ENCODE data around the gene CDK5RAP3.

DNA sequence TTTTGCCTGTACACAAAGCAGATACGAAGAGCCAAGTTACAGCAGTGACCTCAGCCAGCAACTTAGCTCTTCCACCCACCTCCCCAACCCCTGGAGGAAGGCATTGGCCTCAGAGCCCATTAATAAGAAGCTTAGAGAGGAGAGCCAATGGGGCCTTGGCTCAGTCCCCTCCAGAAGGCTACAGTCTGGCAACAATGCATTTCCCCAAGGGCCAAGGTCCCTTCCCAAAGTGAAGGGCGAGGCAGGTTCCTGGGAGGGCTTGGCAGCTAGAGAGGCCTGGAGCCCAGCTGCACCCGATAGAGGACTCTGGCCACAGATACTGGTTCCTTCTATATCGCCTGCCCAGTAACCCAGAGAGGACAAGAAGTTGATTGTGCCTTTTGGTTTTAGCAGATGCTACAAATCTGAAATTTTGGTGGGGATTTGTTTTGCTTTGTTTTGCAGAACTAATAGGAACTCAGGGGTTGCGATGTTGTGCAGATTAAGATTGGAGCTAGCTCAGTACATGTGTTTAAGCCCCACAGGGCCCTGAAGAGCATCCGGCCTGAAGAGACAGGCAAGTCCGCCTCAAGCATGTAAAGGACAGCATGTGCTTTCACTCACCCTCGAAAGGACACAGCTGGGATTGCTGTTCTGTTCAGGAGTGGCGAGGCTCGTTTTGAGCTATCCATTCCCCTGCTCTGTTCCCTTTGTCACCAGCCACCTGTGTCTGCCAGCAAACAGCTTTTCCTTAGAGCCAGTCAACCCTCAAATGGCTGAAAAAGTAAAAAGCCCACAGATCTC lies 41.5 kb upstream of the CDK5RAP3 start:
- TF ChIP-seq TCF7L2 (IDR thresholded peaks at IDR 0.05; ENCODE audit: low read depth, low read length) (no peak), HNRNPK (IDR thresholded peaks at IDR 0.05; ENCODE audit: low read depth, low read length, poor library complexity, severe bottlenecking) (no peak), MTF2 (CRISPR knock-in tag; IDR thresholded peaks at IDR 0.05; ENCODE audit: borderline replicate concordance) (no peak), ZNF788 (CRISPR knock-in tag; IDR thresholded peaks at IDR 0.05; ENCODE audit: borderline replicate concordance) (no peak), TBP (CRISPR knock-in tag; IDR thresholded peaks at IDR 0.05) (no peak), FOXJ3 (CRISPR knock-in tag; IDR thresholded peaks at IDR 0.05; ENCODE audit: borderline replicate concordance) (no peak)
- TF ChIP-seq, protein P1, sequence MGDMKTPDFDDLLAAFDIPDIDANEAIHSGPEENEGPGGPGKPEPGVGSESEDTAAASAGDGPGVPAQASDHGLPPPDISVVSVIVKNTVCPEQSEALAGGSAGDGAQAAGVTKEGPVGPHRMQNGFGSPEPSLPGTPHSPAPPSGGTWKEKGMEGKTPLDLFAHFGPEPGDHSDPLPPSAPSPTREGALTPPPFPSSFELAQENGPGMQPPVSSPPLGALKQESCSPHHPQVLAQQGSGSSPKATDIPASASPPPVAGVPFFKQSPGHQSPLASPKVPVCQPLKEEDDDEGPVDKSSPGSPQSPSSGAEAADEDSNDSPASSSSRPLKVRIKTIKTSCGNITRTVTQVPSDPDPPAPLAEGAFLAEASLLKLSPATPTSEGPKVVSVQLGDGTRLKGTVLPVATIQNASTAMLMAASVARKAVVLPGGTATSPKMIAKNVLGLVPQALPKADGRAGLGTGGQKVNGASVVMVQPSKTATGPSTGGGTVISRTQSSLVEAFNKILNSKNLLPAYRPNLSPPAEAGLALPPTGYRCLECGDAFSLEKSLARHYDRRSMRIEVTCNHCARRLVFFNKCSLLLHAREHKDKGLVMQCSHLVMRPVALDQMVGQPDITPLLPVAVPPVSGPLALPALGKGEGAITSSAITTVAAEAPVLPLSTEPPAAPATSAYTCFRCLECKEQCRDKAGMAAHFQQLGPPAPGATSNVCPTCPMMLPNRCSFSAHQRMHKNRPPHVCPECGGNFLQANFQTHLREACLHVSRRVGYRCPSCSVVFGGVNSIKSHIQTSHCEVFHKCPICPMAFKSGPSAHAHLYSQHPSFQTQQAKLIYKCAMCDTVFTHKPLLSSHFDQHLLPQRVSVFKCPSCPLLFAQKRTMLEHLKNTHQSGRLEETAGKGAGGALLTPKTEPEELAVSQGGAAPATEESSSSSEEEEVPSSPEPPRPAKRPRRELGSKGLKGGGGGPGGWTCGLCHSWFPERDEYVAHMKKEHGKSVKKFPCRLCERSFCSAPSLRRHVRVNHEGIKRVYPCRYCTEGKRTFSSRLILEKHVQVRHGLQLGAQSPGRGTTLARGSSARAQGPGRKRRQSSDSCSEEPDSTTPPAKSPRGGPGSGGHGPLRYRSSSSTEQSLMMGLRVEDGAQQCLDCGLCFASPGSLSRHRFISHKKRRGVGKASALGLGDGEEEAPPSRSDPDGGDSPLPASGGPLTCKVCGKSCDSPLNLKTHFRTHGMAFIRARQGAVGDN (CRISPR knock-in tag; IDR thresholded peaks at IDR 0.05), result no peak
